Trophoblast cell (in vitro differentiated cells and primary cell): ENCODE measurements around the gene TAPBPL.

ENCODE experiments used
- DNase-seq, 2 donors: peaks; one replicate each; pipeline ENCODE4 v3.0.0-alpha.2; 2016
- H2AFZ ChIP-seq: 2 replicates; pipeline ENCODE4 v1.6.1; 2013; ENCODE audit warnings: low read length, moderate library complexity, mild to moderate bottlenecking; ENCODE audit not compliant: insufficient read depth, poor library complexity
- H2AK5ac ChIP-seq: 2 replicates; pipeline ENCODE4 v1.6.1; 2013; ENCODE audit warnings: mild to moderate bottlenecking, low read length
- H2BK120ac ChIP-seq: 2 replicates; pipeline ENCODE4 v1.6.1; 2013; ENCODE audit warnings: low read length, mild to moderate bottlenecking, moderate library complexity; ENCODE audit not compliant: insufficient read depth, poor library complexity
- H2BK12ac ChIP-seq: 2 replicates; pipeline ENCODE4 v1.6.1; 2013; ENCODE audit warnings: mild to moderate bottlenecking, low read length, moderate library complexity
- H2BK5ac ChIP-seq: 2 replicates; pipeline ENCODE4 v1.6.1; 2013; ENCODE audit warnings: low read length, low read depth, moderate library complexity, mild to moderate bottlenecking; ENCODE audit not compliant: poor library complexity
- H3K14ac ChIP-seq: 2 replicates; pipeline ENCODE4 v1.6.1; 2013; ENCODE audit warnings: mild to moderate bottlenecking, low read length
- H3K18ac ChIP-seq: 2 replicates; pipeline ENCODE4 v1.6.1; 2013; ENCODE audit warnings: mild to moderate bottlenecking, low read length
- H3K23ac ChIP-seq: 2 replicates; pipeline ENCODE4 v1.6.1; 2013; ENCODE audit warnings: low read length
- H3K27ac ChIP-seq: 2 replicates; pipeline ENCODE4 v1.5.1; 2013; ENCODE audit warnings: low read depth, mild to moderate bottlenecking, inconsistent platforms, low read length, moderate library complexity
- H3K27me3 ChIP-seq: 2 replicates; pipeline ENCODE4 v1.6.1; 2013; ENCODE audit warnings: inconsistent platforms, mild to moderate bottlenecking, low read length, moderate library complexity; ENCODE audit not compliant: insufficient read depth
- H3K36me3 ChIP-seq, 2 experiments: 1 replicate in 1 of 2; 2 replicates in 1 of 2; pipeline ENCODE4 v1.6.1; 2013; ENCODE audit warnings: low read length in 2 of 2, mild to moderate bottlenecking in 2 of 2, moderate library complexity in 1 of 2; ENCODE audit not compliant: insufficient read depth in 2 of 2, control insufficient read depth in 1 of 2
- H3K4ac ChIP-seq: 2 replicates; pipeline ENCODE4 v1.6.1; 2013; ENCODE audit warnings: low read depth, mild to moderate bottlenecking, low read length, moderate library complexity
- H3K4me1 ChIP-seq, 2 experiments: 1 replicate in 1 of 2; 2 replicates in 1 of 2; pipeline ENCODE4 v1.6.1; 2013; ENCODE audit warnings: low read length in 2 of 2, mild to moderate bottlenecking in 2 of 2, moderate library complexity in 1 of 2; ENCODE audit not compliant: insufficient read depth in 2 of 2, control insufficient read depth in 1 of 2
- H3K4me2 ChIP-seq: 2 replicates; pipeline ENCODE4 v1.6.1; 2013; ENCODE audit warnings: inconsistent platforms, mild to moderate bottlenecking, low read length, moderate library complexity
- H3K4me3 ChIP-seq: 2 replicates; pipeline ENCODE4 v1.5.1; 2013; ENCODE audit warnings: mild to moderate bottlenecking, low read depth, low read length, inconsistent platforms
- H3K79me1 ChIP-seq: one replicate; pipeline ENCODE4 v1.6.1; 2013; ENCODE audit warnings: low read length
- H3K79me2 ChIP-seq: 2 replicates; pipeline ENCODE4 v1.6.1; 2013; ENCODE audit warnings: low read length, mild to moderate bottlenecking; ENCODE audit not compliant: control insufficient read depth, insufficient read depth, poor library complexity
- H3K9ac ChIP-seq: 2 replicates; pipeline ENCODE4 v1.6.1; 2013; ENCODE audit warnings: mild to moderate bottlenecking, low read length
- H3K9me3 ChIP-seq: 2 replicates; pipeline ENCODE4 v1.6.1; 2013; ENCODE audit warnings: low read depth, mild to moderate bottlenecking, control low read depth, inconsistent platforms, low read length; ENCODE audit not compliant: insufficient read depth
- H4K12ac ChIP-seq: 2 replicates; pipeline ENCODE4 v1.6.1; 2013; ENCODE audit warnings: low read depth, mild to moderate bottlenecking, low read length, moderate library complexity
- H4K8ac ChIP-seq: 2 replicates; pipeline ENCODE4 v1.6.1; 2013; ENCODE audit warnings: low read depth, mild to moderate bottlenecking, low read length, moderate library complexity
- H4K91ac ChIP-seq: one replicate; pipeline ENCODE4 v1.6.1; 2013; ENCODE audit warnings: low read depth, mild to moderate bottlenecking, low read length, moderate library complexity
- WGBS: extraction: QIAGEN DNeasy Blood & Tissue Kit; methylation state at CpG from one replicate; pipeline ENCODE4 v1.1.7; 2013; ENCODE audit warnings: missing lambda C conversion rate; ENCODE audit not compliant: insufficient read length, insufficient coverage; ENCODE audit errors: extremely low coverage; 5-methylcytosine and 5-hydroxymethylcytosine counted together

TAPBPL gene

DNA sequence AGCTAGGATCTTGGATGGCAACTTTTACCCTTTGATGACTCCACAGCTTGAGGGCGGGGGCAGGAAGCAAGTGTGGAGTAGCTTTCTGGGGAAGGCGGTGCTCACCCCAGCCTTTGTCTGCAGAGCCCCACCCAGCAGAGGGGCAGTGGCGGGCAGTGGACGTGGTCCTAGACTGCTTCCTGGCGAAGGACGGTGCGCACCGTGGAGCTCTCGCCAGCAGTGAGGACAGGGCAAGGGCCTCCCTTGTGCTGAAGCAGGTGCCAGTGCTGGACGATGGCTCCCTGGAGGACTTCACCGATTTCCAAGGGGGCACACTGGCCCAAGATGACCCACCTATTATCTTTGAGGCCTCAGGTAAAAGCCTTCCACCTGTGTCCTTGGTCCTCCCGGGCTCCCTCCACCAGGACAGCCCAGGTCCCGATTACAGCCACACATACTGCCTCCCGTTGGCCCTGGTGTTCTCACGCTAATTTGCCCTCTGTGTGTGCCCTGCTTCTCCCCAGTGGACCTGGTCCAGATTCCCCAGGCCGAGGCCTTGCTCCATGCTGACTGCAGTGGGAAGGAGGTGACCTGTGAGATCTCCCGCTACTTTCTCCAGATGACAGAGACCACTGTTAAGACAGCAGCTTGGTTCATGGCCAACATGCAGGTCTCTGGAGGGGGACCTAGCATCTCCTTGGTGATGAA, 1.2 kb downstream of the TAPBPL start:
- H3K4me3 ChIP-seq: no peak overlapping the region
- no peak overlapping the region for H3K9ac ChIP-seq
- no peaks in the 10 kb centered on the region for H3K36me3 ChIP-seq
- no peak overlapping the region for H3K18ac ChIP-seq
- peaks cover 3% of the 10 kb centered on the region for H3K9me3 ChIP-seq
- H3K27me3 ChIP-seq: no peaks in the 10 kb centered on the region
- no peak overlapping the region for H3K23ac ChIP-seq
- DNase-seq: no peak
- no peak overlapping the region for H2BK120ac ChIP-seq
- H2BK5ac ChIP-seq: no peak overlapping the region
- H3K4ac ChIP-seq: no peak overlapping the region
- H2AK5ac ChIP-seq: no peak overlapping the region
- no peak overlapping the region for H2BK12ac ChIP-seq
- H4K8ac ChIP-seq: no peak overlapping the region
- H3K27ac ChIP-seq: no peak overlapping the region
- H3K4me1 ChIP-seq: peaks cover 15% of the 10 kb centered on the region in 2 experiments
- no CpG with 5 or more reads among the region's 17 CpGs for WGBS
- no peak overlapping the region for H4K91ac ChIP-seq
- no peak overlapping the region for H3K14ac ChIP-seq
- no peaks in the 10 kb centered on the region for H3K79me2 ChIP-seq
- no peak overlapping the region for H2AFZ ChIP-seq
- H3K4me2 ChIP-seq: no peak overlapping the region
- no peak overlapping the region for H4K12ac ChIP-seq
- H3K79me1 ChIP-seq: peaks cover 3% of the 10 kb centered on the region

DNA sequence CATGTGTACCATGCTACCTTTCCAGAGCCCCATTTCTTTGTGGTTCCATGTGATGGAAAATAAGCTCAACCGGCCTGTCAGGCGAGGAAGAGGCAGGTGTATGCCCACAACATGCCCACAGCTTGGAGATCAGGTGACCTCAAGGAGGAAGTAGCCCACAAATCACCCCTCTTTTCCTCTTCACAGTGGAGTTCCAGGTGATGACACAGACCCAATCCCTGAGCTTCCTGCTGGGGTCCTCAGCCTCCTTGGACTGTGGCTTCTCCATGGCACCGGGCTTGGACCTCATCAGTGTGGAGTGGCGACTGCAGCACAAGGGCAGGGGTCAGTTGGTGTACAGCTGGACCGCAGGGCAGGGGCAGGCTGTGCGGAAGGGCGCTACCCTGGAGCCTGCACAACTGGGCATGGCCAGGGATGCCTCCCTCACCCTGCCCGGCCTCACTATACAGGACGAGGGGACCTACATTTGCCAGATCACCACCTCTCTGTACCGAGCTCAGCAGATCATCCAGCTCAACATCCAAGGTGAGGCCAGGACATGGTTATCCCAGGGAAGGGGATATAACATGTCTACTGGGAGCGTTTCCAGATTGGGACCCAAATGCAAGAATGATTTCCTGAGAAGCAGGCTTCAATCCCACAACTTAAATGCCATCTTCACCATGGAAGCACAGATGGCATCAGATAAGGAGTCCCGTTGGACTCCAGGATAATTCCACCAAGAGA, 5.5 kb downstream of the TAPBPL start:
- H3K4ac ChIP-seq: no peak overlapping the region
- DNase-seq: no peak
- no peak overlapping the region for H2AK5ac ChIP-seq
- H3K36me3 ChIP-seq: peaks cover 11 to 19% of the 10 kb centered on the region in 2 experiments
- peaks cover 3% of the 10 kb centered on the region for H3K9me3 ChIP-seq
- no peak overlapping the region for H2AFZ ChIP-seq
- no peak overlapping the region for H2BK120ac ChIP-seq
- H4K8ac ChIP-seq: no peak overlapping the region
- H3K79me1 ChIP-seq: no peaks in the 10 kb centered on the region
- H3K27me3 ChIP-seq: no peaks in the 10 kb centered on the region
- H3K4me1 ChIP-seq: no peaks in the 10 kb centered on the region
- H3K9ac ChIP-seq: no peak overlapping the region
- no peak overlapping the region for H3K14ac ChIP-seq
- H2BK12ac ChIP-seq: no peak overlapping the region
- no peaks in the 10 kb centered on the region for H3K79me2 ChIP-seq
- no peak overlapping the region for H2BK5ac ChIP-seq
- no peak overlapping the region for H3K4me2 ChIP-seq
- H3K18ac ChIP-seq: no peak overlapping the region
- no CpG with 5 or more reads among the region's 12 CpGs for WGBS
- H4K12ac ChIP-seq: no peak overlapping the region
- H3K23ac ChIP-seq: no peak overlapping the region
- H4K91ac ChIP-seq: no peak overlapping the region
- no peak overlapping the region for H3K4me3 ChIP-seq
- H3K27ac ChIP-seq: no peak overlapping the region

DNA sequence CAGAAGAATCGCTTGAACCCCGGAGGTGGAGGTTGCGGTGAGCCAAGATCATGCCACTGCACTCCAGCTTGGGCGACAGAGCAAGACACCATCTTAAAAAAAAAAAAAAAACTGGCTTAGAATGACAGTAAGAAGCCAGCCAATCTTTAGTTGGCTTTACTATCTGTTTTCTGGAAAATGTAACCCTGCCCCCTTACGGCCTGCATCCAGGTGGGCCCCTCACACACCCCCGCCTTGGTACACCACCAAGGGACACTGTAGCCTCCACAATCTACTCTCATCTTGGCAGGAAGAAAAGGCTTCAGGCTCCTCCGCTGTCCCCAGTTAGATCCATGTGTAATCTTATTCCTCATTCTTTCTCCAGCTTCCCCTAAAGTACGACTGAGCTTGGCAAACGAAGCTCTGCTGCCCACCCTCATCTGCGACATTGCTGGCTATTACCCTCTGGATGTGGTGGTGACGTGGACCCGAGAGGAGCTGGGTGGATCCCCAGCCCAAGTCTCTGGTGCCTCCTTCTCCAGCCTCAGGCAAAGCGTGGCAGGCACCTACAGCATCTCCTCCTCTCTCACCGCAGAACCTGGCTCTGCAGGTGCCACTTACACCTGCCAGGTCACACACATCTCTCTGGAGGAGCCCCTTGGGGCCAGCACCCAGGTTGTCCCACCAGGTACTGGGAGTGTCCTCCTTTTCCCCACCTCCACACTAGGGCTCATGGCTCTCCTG, 6.6 kb downstream of the TAPBPL start:
- no peak overlapping the region for H3K27ac ChIP-seq
- no peak overlapping the region for H2AFZ ChIP-seq
- no peak overlapping the region for H2BK5ac ChIP-seq
- no peaks in the 10 kb centered on the region for H3K27me3 ChIP-seq
- H3K9me3 ChIP-seq: peaks cover 3% of the 10 kb centered on the region
- no peak overlapping the region for H3K4me3 ChIP-seq
- H4K91ac ChIP-seq: no peak overlapping the region
- H3K18ac ChIP-seq: no peak overlapping the region
- no peak overlapping the region for H3K4me2 ChIP-seq
- H3K79me1 ChIP-seq: no peaks in the 10 kb centered on the region
- H3K4me1 ChIP-seq: no peaks in the 10 kb centered on the region
- H2BK120ac ChIP-seq: no peak overlapping the region
- no peak overlapping the region for H3K23ac ChIP-seq
- H2AK5ac ChIP-seq: no peak overlapping the region
- no peak overlapping the region for H3K14ac ChIP-seq
- no peak overlapping the region for H3K9ac ChIP-seq
- H4K8ac ChIP-seq: no peak overlapping the region
- no peak for DNase-seq
- peaks cover 17 to 27% of the 10 kb centered on the region in 2 experiments for H3K36me3 ChIP-seq
- H2BK12ac ChIP-seq: no peak overlapping the region
- no peak overlapping the region for H4K12ac ChIP-seq
- no peak overlapping the region for H3K4ac ChIP-seq
- WGBS: no CpG with 5 or more reads among the region's 14 CpGs
- no peaks in the 10 kb centered on the region for H3K79me2 ChIP-seq

DNA sequence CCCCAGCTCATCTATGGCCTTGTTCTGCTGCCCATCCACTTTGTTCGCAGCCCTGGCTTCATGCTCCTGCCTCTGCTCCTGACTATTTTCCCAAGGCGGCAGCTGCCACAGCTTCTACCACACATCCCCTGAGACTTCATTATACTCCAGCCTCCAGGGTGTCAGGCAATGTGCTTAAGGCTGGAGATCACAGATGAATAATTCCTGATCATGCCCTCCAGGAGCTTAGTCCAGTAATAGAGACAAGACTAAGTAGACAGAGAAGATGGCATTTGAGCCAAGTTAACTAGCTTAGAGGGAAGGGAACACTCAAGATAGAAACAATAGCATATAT, 7.1 kb downstream of the TAPBPL start:
- no peak overlapping the region for H3K14ac ChIP-seq
- no peak overlapping the region for H2AK5ac ChIP-seq
- H2BK120ac ChIP-seq: no peak overlapping the region
- no peak overlapping the region for H4K8ac ChIP-seq
- H4K12ac ChIP-seq: no peak overlapping the region
- no peaks in the 10 kb centered on the region for H3K79me1 ChIP-seq
- no peak overlapping the region for H3K9ac ChIP-seq
- H3K23ac ChIP-seq: no peak overlapping the region
- H2BK5ac ChIP-seq: no peak overlapping the region
- H3K18ac ChIP-seq: no peak overlapping the region
- H3K27ac ChIP-seq: no peak overlapping the region
- peaks cover 3% of the 10 kb centered on the region for H3K9me3 ChIP-seq
- H3K4me2 ChIP-seq: no peak overlapping the region
- no peak overlapping the region for H2BK12ac ChIP-seq
- no peak overlapping the region for H3K4me3 ChIP-seq
- peaks cover 19 to 29% of the 10 kb centered on the region in 2 experiments for H3K36me3 ChIP-seq
- no CpG with 5 or more reads among the region's 2 CpGs for whole genome bisulfite sequencing
- H4K91ac ChIP-seq: no peak overlapping the region
- no peaks in the 10 kb centered on the region for H3K27me3 ChIP-seq
- no peaks in the 10 kb centered on the region for H3K79me2 ChIP-seq
- no peak overlapping the region for H3K4ac ChIP-seq
- no peaks in the 10 kb centered on the region for H3K4me1 ChIP-seq
- no peak overlapping the region for H2AFZ ChIP-seq
- no peak for DNase-seq
